ENCODE data around the gene SRGAP3.

DNA sequence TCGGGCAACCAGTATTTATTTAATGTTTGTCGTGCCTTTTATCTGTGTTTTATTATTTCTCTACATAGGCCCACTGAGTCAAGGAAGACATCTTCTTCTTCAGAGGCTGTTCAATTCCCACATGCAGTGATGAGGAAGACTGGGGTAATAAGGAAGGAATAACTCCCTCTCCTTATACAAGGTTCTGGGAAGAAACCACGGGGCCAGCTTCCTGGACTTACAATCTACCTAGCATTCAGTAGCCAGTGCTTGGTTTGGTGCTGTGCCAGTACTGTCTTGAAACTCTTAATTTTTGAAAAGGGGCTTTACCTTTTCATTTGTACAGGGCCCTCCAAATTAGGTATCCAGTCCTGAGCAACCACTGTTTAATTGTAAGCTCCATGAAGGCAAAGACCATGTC lies 51.2 kb downstream of the SRGAP3 start:
- TF ChIP-seq EP300 (IDR thresholded peaks at IDR 0.05) (no peak), POLR2AphosphoS5 (IDR thresholded peaks at IDR 0.05) (no peak), POLR2A (IDR thresholded peaks at IDR 0.05) (no peak)
- TF ChIP-seq, protein P1, sequence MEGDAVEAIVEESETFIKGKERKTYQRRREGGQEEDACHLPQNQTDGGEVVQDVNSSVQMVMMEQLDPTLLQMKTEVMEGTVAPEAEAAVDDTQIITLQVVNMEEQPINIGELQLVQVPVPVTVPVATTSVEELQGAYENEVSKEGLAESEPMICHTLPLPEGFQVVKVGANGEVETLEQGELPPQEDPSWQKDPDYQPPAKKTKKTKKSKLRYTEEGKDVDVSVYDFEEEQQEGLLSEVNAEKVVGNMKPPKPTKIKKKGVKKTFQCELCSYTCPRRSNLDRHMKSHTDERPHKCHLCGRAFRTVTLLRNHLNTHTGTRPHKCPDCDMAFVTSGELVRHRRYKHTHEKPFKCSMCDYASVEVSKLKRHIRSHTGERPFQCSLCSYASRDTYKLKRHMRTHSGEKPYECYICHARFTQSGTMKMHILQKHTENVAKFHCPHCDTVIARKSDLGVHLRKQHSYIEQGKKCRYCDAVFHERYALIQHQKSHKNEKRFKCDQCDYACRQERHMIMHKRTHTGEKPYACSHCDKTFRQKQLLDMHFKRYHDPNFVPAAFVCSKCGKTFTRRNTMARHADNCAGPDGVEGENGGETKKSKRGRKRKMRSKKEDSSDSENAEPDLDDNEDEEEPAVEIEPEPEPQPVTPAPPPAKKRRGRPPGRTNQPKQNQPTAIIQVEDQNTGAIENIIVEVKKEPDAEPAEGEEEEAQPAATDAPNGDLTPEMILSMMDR (IDR thresholded peaks at IDR 0.05): no peak
